Measurements from ENCODE around the gene HM13.
"Not testable (repeated sequence)": the region's sequence is repeated elsewhere in the genome, so short reads cannot be mapped to it uniquely, and the experiment has no call there.

Gene HM13

DNA sequence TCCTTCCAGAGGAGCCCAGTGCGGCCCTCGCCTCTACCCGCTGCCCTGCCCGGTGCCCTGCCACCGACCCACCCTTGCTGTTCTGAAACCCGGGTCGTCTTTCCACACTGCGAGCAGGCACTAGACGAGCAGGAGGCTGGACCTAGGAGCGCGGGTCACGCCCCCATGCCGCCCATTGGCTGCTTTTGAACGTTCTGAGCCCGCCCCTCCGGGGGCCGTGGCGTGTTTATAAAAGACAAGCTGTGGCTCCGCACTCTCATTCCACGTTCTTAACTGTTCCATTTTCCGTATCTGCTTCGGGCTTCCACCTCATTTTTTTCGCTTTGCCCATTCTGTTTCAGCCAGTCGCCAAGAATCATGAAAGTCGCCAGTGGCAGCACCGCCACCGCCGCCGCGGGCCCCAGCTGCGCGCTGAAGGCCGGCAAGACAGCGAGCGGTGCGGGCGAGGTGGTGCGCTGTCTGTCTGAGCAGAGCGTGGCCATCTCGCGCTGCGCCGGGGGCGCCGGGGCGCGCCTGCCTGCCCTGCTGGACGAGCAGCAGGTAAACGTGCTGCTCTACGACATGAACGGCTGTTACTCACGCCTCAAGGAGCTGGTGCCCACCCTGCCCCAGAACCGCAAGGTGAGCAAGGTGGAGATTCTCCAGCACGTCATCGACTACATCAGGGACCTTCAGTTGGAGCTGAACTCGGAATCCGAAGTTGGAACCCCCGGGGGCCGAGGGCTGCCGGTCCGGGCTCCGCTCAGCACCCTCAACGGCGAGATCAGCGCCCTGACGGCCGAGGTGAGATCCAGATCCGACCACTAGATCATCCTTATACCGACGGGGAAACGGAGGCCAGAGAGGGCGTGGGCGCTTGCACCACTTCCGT is 91.0 kb downstream of the HM13 start, which contains the start of gene ID1:
TSS of gene ID1 (plus strand) at position 259 of the 871 bp plus-strand sequence. CDS start at position 358, 99 bp downstream.
- peak within 1 kb of the TSS; percentile 69; the same call in 1 of the 2 replicates for H3K4me3 ChIP-seq (ENCODE audit: low read length)
- TF ChIP-seq ZNF274 (IDR thresholded peaks at IDR 0.05; ENCODE audit: low read depth, low read length), result no peak

DNA sequence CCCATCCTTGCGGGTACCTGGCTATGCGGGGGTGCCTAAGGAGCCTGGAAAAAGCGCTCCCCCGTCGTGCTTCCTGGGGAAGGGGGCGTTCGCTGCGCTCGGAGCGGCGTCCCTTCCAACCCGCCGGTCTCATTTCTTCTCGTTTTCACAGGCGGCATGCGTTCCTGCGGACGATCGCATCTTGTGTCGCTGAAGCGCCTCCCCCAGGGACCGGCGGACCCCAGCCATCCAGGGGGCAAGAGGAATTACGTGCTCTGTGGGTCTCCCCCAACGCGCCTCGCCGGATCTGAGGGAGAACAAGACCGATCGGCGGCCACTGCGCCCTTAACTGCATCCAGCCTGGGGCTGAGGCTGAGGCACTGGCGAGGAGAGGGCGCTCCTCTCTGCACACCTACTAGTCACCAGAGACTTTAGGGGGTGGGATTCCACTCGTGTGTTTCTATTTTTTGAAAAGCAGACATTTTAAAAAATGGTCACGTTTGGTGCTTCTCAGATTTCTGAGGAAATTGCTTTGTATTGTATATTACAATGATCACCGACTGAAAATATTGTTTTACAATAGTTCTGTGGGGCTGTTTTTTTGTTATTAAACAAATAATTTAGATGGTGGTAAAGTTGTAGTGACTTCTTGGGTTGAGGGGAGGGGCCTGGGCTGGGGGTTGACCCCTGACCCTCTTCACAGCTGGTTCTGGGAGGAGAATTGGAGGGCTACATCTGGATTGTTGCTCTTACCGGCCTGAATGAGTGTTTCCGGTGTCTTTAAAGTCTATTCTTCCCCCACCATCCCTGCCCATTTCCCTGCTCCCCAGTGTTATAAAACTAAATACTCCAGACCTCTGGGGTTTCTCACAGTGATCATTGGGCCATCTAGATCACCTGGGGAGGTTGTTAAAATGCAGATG is 91.9 kb downstream of the HM13 start:
- peak overlapping the region; percentile 69; the same call in 1 of the 2 replicates for H3K4me3 ChIP-seq (ENCODE audit: low read length)
- TF ChIP-seq ZNF274 (IDR thresholded peaks at IDR 0.05; ENCODE audit: low read depth, low read length), result no peak

DNA sequence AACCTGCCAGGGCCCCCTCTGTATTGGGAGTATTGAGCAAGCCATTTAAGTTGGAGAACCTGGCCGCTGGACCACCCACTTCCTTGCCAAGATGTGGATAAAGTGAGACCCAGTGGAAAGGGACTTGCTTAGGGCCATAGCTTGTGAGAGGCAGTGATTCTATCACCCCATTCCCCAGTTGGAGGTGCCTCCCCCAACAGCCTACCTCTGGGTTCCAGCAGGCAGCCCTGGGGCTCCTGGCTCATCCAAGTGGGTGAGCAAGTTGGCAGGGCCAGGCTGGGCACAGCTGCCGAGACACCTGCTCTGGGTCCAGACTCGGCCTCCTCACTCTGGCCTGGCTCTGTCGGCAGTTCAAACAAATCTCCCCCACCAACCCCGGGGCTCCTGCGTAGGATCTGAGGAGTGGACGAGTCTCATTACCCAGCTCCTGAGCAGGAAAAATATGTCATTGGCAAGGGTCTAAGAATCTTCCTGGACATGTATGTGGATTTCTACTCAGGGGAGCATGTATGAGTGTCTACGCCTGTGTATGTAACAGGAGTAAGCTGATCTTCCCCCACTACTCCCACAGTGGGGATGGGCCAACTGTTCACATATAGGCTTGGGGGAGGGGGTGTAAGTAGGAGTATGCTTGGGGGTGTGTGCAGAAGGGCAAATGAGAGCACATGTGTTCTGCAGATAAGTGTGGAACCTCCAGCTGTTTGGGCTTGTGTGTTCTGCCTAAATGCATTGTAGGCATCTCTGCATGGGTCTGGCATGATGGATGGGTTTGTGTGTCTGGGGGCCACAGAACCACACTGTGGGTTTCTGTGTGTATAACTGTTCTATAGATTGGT is 92.8 kb downstream of the HM13 start:
- H3K4me3 ChIP-seq (ENCODE audit: low read length), result no peak overlapping the region
- no peak for TF ChIP-seq ZNF274 (IDR thresholded peaks at IDR 0.05; ENCODE audit: low read depth, low read length)

DNA sequence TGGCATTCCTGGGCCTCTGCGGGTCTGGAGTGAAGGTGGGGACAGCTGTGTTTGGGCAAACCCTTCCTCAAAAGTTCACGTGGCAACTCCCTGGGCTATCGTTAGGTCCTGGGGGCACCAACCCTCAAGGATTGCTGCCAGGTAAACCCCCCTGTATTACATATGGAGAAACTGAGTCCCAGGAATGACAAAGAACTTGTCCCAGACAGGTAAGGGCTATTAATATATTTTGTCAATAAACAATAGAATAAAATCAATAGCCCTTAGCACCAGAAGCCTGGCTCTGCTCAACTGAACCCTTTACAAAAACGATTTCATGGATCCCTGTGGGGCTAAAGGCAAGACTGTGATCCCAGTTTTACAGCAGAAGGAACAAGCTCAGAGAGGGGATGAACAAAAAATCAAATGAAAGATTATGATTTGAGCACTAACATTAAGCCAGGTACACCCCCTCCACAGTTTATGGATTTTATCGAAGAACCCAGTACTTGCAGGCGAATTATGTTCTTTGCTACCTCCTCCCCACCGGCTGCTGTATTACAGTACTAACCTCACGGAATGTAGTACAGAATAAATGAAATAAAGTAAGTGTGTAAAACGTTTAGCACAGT is 93.5 kb downstream of the HM13 start:
- H3K4me3 ChIP-seq (ENCODE audit: low read length), result no peak overlapping the region

DNA sequence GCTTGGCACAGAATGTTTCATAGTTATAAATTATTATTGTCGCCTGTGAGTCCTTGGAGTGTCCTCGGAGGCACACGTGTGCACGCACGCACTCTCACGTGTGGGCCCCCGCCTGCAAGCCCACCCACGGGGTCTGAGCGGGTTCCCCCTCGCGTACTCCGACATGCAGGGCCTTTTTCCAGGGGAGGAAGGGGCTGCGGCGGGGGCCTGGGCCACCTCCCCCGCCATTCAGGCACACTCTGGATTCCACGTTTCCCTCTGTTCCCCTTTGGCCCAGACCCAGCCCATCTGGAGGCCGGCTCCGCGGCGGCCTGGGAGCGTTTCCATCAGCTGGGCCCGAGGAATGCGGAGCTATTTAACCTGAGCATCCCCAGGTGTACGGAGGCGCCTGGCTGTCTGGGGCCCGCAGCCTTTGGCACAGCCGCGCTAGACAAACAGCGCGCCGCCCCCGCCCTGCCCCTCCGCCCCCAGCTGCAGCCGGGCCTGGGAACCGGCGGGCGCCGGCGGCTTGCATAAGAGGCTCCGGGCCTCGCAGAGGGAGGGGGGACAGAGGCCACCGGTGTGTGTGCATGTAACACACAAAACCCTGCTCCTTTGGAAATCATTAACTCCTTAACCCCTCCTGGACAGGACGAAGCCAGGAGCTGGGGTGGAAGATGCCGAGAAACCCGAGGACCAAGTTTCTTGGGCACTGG is 94.2 kb downstream of the HM13 start:
- no peak overlapping the region for H3K4me3 ChIP-seq (ENCODE audit: low read length)
- TF ChIP-seq ZNF274 (IDR thresholded peaks at IDR 0.05; ENCODE audit: low read depth, low read length), result no peak

More for the DNA sequence above, 93.5 kb downstream of the HM13 start:
- TF ChIP-seq ZNF274 (IDR thresholded peaks at IDR 0.05; ENCODE audit: low read depth, low read length), result no peak

DNA sequence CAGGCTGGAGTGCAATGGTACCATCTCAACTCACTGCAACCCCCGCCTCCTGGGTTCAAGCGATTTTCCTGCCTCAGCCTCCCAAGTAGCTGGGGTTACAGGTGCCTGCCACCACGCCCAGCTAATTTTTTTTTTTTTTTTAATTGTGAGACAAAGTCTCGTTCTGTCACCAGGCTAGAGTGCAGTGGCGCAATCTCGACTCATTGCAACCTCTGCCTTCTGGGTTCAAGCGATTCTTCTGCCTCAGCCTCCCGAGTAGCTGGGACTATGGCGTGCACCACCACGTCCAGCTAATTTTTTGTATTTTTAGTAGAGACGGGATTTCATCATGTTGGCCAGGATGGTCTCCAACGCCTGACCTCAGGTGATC is 98.0 kb downstream of the HM13 start:
- H3K4me3 ChIP-seq (ENCODE audit: low read length), result not testable (repeated sequence)

DNA sequence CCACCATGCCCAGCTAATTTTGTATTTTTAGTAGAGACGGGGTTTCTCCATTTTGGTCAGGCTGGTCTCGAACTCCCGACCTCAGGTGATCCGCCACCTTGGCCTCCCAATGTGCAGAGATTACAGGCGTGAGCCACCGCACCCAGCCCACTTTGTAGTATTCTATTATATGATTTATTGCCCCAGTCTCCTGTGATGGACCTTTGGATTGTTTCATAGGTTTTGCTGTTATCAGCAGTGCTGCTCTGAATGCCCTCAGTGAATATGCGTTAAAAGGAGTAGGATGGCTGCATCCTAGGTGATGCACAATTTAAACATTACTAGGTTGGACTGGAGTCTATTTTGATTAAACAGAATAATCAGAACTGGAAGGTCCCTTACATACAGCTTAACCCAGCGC is 101.2 kb downstream of the HM13 start:
- no peak for TF ChIP-seq ZNF274 (IDR thresholded peaks at IDR 0.05; ENCODE audit: low read depth, low read length)
- no peak overlapping the region for H3K4me3 ChIP-seq (ENCODE audit: low read length)

DNA sequence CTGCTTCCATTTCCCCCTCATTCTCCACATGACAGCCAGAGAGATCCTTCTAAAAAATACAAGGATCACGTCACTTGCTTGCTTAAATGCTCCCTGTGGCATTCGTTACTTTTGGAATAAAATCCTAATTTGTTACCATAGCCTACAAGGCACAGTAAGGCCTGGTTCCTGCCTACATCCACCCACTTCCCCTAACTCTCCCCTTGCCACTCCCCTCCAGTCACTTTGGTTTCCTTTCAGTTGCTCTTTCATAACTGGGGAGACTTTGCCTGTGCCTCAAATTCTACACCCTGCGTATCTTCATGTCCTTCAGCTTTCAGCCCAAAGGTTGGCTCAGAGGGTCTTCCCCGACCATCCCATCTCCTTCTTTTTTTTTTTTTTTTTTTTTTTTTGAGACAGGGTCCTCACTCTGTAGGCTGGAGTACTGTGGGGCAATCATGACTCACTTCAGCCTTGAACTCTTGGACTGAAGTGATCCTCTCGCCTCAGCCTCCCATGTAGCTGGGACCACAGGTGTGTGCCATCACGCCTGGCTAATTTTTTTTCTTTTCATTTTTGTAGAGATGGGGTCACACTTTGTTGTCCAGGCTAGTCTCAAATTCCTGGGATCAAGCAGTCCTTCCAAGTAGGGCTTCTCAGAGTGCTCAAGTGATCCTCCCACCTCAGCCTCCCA is 103.3 kb downstream of the HM13 start:
- no peak for TF ChIP-seq ZNF274 (IDR thresholded peaks at IDR 0.05; ENCODE audit: low read depth, low read length)
- H3K4me3 ChIP-seq (ENCODE audit: low read length), result no peak overlapping the region

Data from GM08714 (cell line).